Activated CD8-positive, alpha-beta memory T cell treated with anti-CD3 and anti-CD28 coated beads, Interleukin-2, amount 10 ng/mL, durations not matched to agents 7 days and 5 days (primary cell): Measurements from ENCODE around the gene PRKD2. TPM values are rescaled to one million over a fixed set of nuclear protein-coding genes. Genes with fewer than 3 reads are reported as not detected.

ENCODE experiments used
- ATAC-seq: fragments of 150-1000 bp; cut with Tn5 transposase; one replicate; pipeline ENCODE4 v1.10.0; 2021; ENCODE audit warnings: moderate library complexity
- CTCF ChIA-PET: fragments of 350-600 bp; sonication (Branson Sonifier 250); formaldehyde crosslinking; loops from one replicate; lab custom pipeline; 2021; ENCODE audit warnings: antibody characterized with exemption; lab: Charles Lee
- DNase-seq: peaks from one replicate; pipeline ENCODE4 v3.0.0-alpha.2; 2020
- H3K27ac Mint-ChIP-seq: one replicate; pipeline ENCODE4 v1.8.0; 2021; ENCODE audit warnings: mild to moderate bottlenecking, mixed read lengths
- H3K27me3 Mint-ChIP-seq: one replicate; pipeline ENCODE4 v1.8.0; 2021; ENCODE audit warnings: mixed read lengths
- H3K36me3 Mint-ChIP-seq: one replicate; pipeline ENCODE4 v1.8.0; 2021; ENCODE audit warnings: mild to moderate bottlenecking, mixed read lengths
- H3K4me1 Mint-ChIP-seq: one replicate; pipeline ENCODE4 v1.8.0; 2021; ENCODE audit warnings: mixed read lengths
- H3K4me3 Mint-ChIP-seq: one replicate; pipeline ENCODE4 v1.8.0; 2021; ENCODE audit warnings: mild to moderate bottlenecking, moderate library complexity, mixed read lengths
- H3K9me3 Mint-ChIP-seq: one replicate; pipeline ENCODE4 v1.8.0; 2022; ENCODE audit warnings: low read depth, mixed read lengths
- total RNA-seq, 2 experiments: library from RNA; stranded (reverse); gene quantifications; one replicate each; pipeline ENCODE4 v1.2.3, GENCODE V29; 2021

Gene PRKD2
- total RNA-seq, 2 experiments from 2014 or later = 147 to 187 TPM

- Mint-ChIP-seq H3K9me3 (no peaks in the 10 kb centered on the region), H3K4me1 (no peaks in the 10 kb centered on the region), H3K27ac (no peak overlapping the region), H3K36me3 (peaks cover 60% of the 10 kb centered on the region), H3K27me3 (no peaks in the 10 kb centered on the region), H3K4me3 (no peak overlapping the region)
- ATAC-seq (no peak), DNase-seq (no peak)
- CTCF ChIA-PET = interaction anchor here (1.0 to 1.3 kb wide), 5 partner anchors 16 to 71 kb away, joined by 3 to 7 read pairs (median 3); no protein-coding TSS in a partner anchor
Measured at GRCh38 chr19:46687438-46688145, 29.3 kb downstream of the PRKD2 start.

DNA sequence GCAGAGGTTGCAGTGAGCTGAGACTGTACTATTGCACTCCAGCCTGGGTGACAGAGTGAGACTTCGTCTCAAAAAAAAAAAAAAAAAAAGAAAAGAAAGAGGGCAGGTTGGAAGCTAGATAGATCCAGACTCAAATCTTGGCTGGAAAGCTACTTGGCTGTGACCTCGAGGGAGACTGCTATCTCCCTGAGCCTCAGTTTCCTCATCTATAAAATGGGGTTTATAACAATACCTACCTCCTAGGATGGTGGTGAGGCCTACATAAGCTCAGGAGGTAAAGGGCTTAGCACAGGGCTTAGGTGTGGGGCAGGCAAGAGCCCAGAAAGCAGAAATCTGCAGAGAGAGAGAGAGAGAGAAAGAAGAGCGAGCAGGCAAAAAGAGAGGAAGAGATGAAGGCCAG is 31.7 kb downstream of the PRKD2 start:
- no peaks in the 10 kb centered on the region for H3K4me1 Mint-ChIP-seq
- CTCF ChIA-PET = interaction anchor here (1.7 to 2.5 kb wide), 2 partner anchors 20 to 44 kb away, joined by 6 to 12 read pairs; no protein-coding TSS in a partner anchor
- no peaks in the 10 kb centered on the region for H3K27me3 Mint-ChIP-seq
- H3K36me3 Mint-ChIP-seq = peaks cover 48% of the 10 kb centered on the region
- DNase-seq (no peak), ATAC-seq (no peak)
- H3K9me3 Mint-ChIP-seq = no peaks in the 10 kb centered on the region
- peak overlapping the region; percentile 32 for H3K27ac Mint-ChIP-seq
- no peak overlapping the region for H3K4me3 Mint-ChIP-seq

DNA sequence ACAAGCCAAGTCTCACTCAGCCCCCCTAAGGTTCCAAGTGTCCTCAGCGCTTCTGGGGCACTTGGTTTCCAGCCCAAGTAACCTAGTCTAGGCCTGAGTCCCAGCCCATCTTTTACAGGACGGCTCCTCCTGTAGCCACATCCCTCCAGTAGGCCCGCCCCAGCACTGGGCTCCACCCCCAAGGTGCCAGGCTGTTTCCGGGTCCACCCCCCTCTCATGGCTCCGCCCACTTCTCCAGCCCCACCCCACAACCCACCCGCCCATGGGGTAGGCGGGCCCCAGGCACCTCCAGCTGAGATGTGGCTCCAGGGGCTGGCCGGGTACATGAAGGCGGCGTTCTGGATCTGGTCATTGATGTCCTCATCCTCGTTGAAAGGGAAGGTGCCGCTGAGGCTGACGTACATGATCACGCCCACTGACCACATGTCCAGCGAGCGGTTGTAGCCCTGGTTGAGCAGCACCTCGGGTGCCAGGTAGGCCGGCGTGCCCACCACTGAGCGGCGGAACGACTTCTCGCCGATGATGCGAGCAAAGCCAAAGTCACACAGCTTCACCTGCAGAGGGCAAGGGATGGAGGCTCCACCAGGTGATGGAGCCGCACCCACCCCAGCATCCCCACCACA is 38.7 kb downstream of the PRKD2 start:
- H3K4me1 Mint-ChIP-seq = peaks cover 15% of the 10 kb centered on the region
- CTCF ChIA-PET = interaction anchor here (1.7 kb wide), 1 partner anchor 16 kb away, joined by 5 read pairs; no protein-coding TSS in a partner anchor
- ATAC-seq (peak; percentile 84), DNase-seq (peak; percentile 73)
- H3K4me3 Mint-ChIP-seq = no peak overlapping the region
- no peak overlapping the region for H3K27ac Mint-ChIP-seq
- no peaks in the 10 kb centered on the region for H3K9me3 Mint-ChIP-seq
- H3K36me3 Mint-ChIP-seq = peaks cover 70% of the 10 kb centered on the region
- H3K27me3 Mint-ChIP-seq = no peaks in the 10 kb centered on the region

DNA sequence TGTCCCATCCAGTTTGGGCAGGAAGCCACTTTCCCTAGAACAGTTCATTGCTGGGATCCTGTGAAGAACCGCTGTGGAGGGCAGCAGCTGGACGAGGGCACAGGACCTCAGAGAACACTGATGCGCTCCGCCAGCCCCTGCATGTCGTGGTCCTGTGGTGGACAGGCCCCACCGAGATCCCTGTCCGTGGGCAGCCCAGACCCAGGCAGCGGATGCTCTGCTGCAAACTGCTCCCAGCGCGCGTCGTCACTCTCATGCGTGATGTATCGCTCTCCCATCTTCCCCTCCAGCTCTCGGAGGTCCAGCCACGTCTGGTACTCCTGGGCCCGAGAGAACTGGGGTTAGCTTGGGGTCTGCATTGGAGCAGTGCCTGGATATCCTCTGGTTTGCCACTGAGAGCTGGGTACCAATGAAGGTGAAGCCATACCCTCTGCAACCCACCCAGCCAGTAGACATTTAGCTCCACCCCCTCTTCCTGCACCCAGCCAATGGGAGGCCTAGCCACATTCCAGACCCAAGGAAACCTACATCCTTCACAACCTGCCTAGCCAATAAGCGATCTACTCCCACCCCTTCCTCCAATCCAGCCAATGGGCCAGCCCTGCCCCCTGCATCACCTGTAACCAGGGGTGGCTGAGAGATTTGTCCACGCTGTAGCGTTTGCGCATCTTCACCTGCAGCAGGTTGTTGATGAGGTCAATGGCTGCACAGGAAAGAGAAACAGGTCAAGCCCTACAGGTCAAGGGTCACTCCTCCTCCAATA is 42.3 kb downstream of the PRKD2 start:
- no peak overlapping the region for H3K4me3 Mint-ChIP-seq
- H3K27ac Mint-ChIP-seq = no peak overlapping the region
- H3K9me3 Mint-ChIP-seq = no peaks in the 10 kb centered on the region
- CTCF ChIA-PET = interaction anchor here (1.2 to 2.3 kb wide), 6 partner anchors 9 to 79 kb away, joined by 3 to 11 read pairs (median 4); partner anchors contain the start of gene DACT3
- H3K27me3 Mint-ChIP-seq = no peaks in the 10 kb centered on the region
- DNase-seq (no peak), ATAC-seq (no peak)
- peaks cover 65% of the 10 kb centered on the region for H3K36me3 Mint-ChIP-seq
- H3K4me1 Mint-ChIP-seq = peaks cover 15% of the 10 kb centered on the region

DNA sequence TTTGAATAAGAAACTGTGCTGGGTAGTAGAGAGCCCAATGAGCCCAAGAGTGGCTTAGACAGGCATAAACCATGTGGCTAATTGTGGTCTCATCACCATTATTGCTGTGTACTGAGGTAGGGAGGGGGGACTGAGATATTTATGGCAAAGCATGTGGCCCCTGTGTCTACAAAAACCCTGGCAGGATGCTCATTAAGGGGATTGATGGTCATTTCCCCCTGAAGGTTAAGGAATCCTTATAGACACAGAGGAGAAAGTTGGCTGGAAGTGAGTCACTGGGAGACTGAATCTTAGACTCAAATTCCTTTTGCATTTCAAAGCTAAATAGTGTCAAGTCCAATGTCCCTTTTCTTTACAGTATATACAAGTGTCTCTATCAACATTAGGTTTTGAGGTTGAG is 46.1 kb downstream of the PRKD2 start:
- Mint-ChIP-seq H3K4me1 (no peaks in the 10 kb centered on the region), H3K4me3 (no peak overlapping the region), H3K9me3 (no peaks in the 10 kb centered on the region), H3K27ac (peak overlapping the region; percentile 40), H3K27me3 (no peaks in the 10 kb centered on the region), H3K36me3 (peaks cover 37% of the 10 kb centered on the region)
- CTCF ChIA-PET = interaction anchor here (0.6 to 1.5 kb wide), 2 partner anchors 9 to 901 kb away, joined by 3 to 8 read pairs; partner anchors contain the start of gene DACT3
- DNase-seq = no peak
- ATAC-seq = no peak

DNA sequence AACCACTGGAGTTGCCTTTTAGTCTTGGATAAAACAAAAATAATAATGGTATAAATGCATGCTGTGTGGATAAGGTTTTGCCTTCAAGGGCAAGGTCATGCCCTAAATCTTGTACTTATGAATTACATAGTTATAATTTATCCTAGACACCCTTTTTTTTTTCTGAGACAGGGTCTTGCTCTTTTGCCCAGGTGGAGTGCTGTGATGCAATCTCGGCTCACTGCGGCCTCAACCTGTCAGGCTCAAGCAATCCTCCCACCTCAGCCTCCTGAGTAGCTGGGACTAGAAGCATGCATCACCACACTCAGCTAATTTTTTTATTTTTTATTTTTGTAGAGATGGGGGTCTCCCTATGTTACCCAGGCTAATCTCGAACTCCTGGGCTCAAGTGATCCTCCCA is 48.3 kb downstream of the PRKD2 start:
- H3K36me3 Mint-ChIP-seq = peaks cover 20% of the 10 kb centered on the region
- CTCF ChIA-PET = interaction anchor here (1.1 kb wide), 1 partner anchor 81 kb away, joined by 3 read pairs; no protein-coding TSS in a partner anchor
- H3K9me3 Mint-ChIP-seq = no peaks in the 10 kb centered on the region
- ATAC-seq = no peak
- H3K4me3 Mint-ChIP-seq = no peak overlapping the region
- DNase-seq = no peak
- H3K4me1 Mint-ChIP-seq = no peaks in the 10 kb centered on the region
- H3K27me3 Mint-ChIP-seq = no peaks in the 10 kb centered on the region
- no peak overlapping the region for H3K27ac Mint-ChIP-seq

- Mint-ChIP-seq H3K27ac (no peak overlapping the region), H3K4me1 (peaks cover 12% of the 10 kb centered on the region), H3K27me3 (peaks cover 11% of the 10 kb centered on the region), H3K9me3 (no peaks in the 10 kb centered on the region), H3K36me3 (peaks cover under 1% of the 10 kb centered on the region), H3K4me3 (no peak overlapping the region)
- DNase-seq (no peak), ATAC-seq (no peak)
- CTCF ChIA-PET = interaction anchor here (2.0 to 6.8 kb wide), 2 partner anchors 8 to 51 kb away, joined by 5 to 169 read pairs; no protein-coding TSS in a partner anchor
Measured at GRCh38 chr19:46665072-46665471, 51.8 kb downstream of the PRKD2 start.

GRCh38 chr19:46661735-46662592 is 55.0 kb downstream of the PRKD2 start:
- no peaks in the 10 kb centered on the region for H3K9me3 Mint-ChIP-seq
- peak overlapping the region; percentile 76 for H3K27ac Mint-ChIP-seq
- peak; percentile 85 for DNase-seq
- H3K27me3 Mint-ChIP-seq = peaks cover 33% of the 10 kb centered on the region
- H3K4me1 Mint-ChIP-seq = peaks cover 17% of the 10 kb centered on the region
- H3K36me3 Mint-ChIP-seq = no peaks in the 10 kb centered on the region
- ATAC-seq = peak; percentile 30
- CTCF ChIA-PET = interaction anchor here (0.6 to 6.8 kb wide), 38 partner anchors 9 to 351 kb away, joined by 3 to 169 read pairs (median 5); partner anchors contain the start of genes CALM3 and GNG8
- H3K4me3 Mint-ChIP-seq = peak overlapping the region; percentile 67

DNA sequence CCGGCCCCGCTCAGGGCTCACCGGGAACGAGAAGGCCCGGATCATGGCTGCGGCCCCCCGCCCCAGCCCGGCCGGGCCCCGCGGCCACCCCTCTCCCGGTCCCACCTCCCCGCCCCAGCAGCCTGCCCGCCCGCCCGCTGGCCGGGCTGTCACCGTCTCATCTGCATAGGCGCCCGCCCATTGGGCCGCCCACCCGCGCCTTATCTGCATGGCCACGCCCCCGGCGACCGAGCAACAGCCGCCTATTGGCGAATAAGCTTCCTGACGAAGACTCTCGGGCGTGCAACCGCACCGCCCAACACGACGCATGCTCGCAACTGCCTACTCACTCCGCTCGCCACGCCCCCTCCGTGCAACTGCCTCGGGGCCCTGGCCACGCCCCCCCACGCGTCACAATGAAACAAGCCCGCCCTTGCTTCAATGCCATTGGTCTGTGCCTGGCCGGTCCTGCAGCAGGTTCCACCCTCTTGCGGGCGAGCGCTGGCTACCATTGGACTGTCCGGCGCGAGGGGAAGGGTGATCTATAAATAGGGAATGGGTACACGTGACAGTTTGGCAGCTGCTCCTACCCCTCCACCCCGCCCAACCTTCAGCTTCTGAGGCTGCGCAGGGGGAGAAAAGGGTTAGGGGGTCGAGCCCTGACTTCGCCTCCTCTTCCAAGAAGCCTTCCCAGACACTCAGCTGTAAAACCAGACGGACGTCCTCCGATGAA is 55.7 kb downstream of the PRKD2 start, which contains the start of gene DACT3:
DACT3 (minus strand) TSS at position 163 of the 712 bp plus-strand sequence; CDS start at position 45, 118 bp downstream.
- Mint-ChIP-seq H3K4me3 (peak within 1 kb of the TSS; percentile 67), H3K36me3 (no peaks in the 10 kb centered on the region), H3K27me3 (peaks cover 37% of the 10 kb centered on the region), H3K27ac (peak within 1 kb of the TSS; percentile 76), H3K4me1 (peaks cover 17% of the 10 kb centered on the region), H3K9me3 (no peaks in the 10 kb centered on the region)
- DNase-seq (peak; percentile 100), ATAC-seq (peak; percentile 94)
- CTCF ChIA-PET = interaction anchor here (0.9 to 6.8 kb wide), 26 partner anchors 10 to 352 kb away, joined by 3 to 169 read pairs (median 8); partner anchors contain the start of genes CALM3 and GNG8

DNA sequence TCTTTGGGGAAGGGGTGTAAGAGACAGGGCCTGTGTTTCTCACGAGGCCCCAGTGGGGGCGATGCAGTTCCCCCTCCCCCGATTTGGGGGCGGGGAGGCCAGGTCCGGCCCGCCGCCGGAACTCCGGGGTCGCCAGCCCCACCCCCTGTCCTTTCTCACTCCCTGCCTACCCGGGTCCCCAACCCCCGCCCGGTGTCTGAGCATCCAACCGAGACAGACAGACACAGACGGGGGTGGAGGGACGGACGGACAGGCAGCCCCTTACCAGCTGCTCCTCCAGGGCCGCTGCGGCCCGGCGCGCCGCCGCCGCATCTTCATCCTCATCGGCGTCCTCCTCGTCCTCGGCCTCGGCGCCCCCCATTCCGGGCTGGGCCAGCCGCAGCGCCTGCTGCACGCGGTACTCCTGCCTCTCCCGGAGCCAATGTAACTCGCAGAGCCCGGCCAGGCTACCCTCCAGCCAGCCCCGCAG is 56.3 kb downstream of the PRKD2 start:
- Mint-ChIP-seq H3K4me3 (no peak overlapping the region), H3K27ac (no peak overlapping the region), H3K36me3 (no peaks in the 10 kb centered on the region), H3K27me3 (peaks cover 37% of the 10 kb centered on the region), H3K9me3 (no peaks in the 10 kb centered on the region), H3K4me1 (peaks cover 17% of the 10 kb centered on the region)
- CTCF ChIA-PET = interaction anchor here (1.3 to 6.8 kb wide), 16 partner anchors 11 to 353 kb away, joined by 3 to 169 read pairs (median 12); partner anchors contain the start of genes CALM3 and GNG8
- DNase-seq (no peak), ATAC-seq (no peak)

DNA sequence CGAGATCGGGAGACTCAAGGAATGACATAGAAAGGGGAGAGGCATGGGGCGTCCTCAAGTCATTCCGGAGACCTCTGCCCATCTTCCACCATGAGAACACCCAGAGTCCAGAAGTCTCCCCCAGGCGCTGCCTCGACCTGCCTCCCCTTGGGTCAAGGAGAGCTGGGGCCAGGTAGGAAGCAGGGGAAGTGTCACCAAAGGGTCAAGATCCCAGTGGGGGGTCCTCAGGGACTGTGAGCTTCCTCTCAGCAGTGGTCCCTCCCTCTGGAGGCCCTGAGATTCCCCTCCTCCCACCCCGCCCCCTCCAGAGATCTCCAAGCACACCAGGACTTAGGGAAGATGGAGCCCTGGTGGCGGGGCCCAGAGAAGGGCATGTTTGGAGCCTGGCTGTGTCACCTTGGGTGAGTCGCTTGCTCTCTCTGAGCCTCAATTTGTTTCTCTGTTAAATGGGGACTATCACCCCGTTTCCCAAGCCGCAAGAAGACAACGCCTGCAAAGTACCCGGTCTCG is 56.9 kb downstream of the PRKD2 start:
- H3K4me1 Mint-ChIP-seq = peaks cover 17% of the 10 kb centered on the region
- DNase-seq = no peak

More for the DNA sequence above, 56.9 kb downstream of the PRKD2 start:
- Mint-ChIP-seq H3K36me3 (no peaks in the 10 kb centered on the region), H3K9me3 (no peaks in the 10 kb centered on the region), H3K4me3 (peak overlapping the region; percentile 18), H3K27me3 (peaks cover 39% of the 10 kb centered on the region), H3K27ac (no peak overlapping the region)
- no peak for ATAC-seq
- CTCF ChIA-PET = interaction anchor here (2.4 to 6.8 kb wide), 5 partner anchors 28 to 94 kb away, joined by 12 to 169 read pairs (median 24); partner anchors contain the start of gene CALM3
